HL-60/S4 (cell line): ENCODE data around the gene TMEM238L.

ENCODE experiments used
- in situ Hi-C: fragments of 300-500 bp; cut with MboI; formaldehyde crosslinking; loops from 2 replicates; pipeline ENCODE4 v1.14.3; 2022; ENCODE audit warnings: low sequenced_read_pairs

Gene TMEM238L

GRCh38 chr17:10776381-10776780 lies 27.5 kb downstream of the TMEM238L start:
- in situ Hi-C loops, result no loop called here

GRCh38 chr17:10775740-10776356 lies 28.1 kb downstream of the TMEM238L start:
- in situ Hi-C loops, result no loop called here

GRCh38 chr17:10775058-10775457 lies 28.8 kb downstream of the TMEM238L start:
- in situ Hi-C loops, result no loop called here

- in situ Hi-C loops, result no loop called here
Observed at GRCh38 chr17:10773391-10773790, 30.5 kb downstream of the TMEM238L start.

- in situ Hi-C loops, result no loop called here
Observed at GRCh38 chr17:10772425-10773380, 31.2 kb downstream of the TMEM238L start.

GRCh38 chr17:10771148-10771547 lies 32.8 kb downstream of the TMEM238L start:
- in situ Hi-C loops, result no loop called here

- in situ Hi-C loops, result no loop called here
Observed at GRCh38 chr17:10769840-10770239, 34.1 kb downstream of the TMEM238L start.

GRCh38 chr17:10768750-10769251 lies 35.1 kb downstream of the TMEM238L start:
- in situ Hi-C loops, result no loop called here

GRCh38 chr17:10767232-10767631 lies 36.7 kb downstream of the TMEM238L start:
- in situ Hi-C loops, result no loop called here

GRCh38 chr17:10762037-10762436 lies 41.9 kb downstream of the TMEM238L start:
- in situ Hi-C loops, result no loop called here

- in situ Hi-C loops, result no loop called here
Observed at GRCh38 chr17:10761281-10761680, 42.6 kb downstream of the TMEM238L start.

- in situ Hi-C loops, result no loop called here
Observed at GRCh38 chr17:10758062-10758461, 45.8 kb downstream of the TMEM238L start.

GRCh38 chr17:10757647-10758046 lies 46.3 kb downstream of the TMEM238L start:
- in situ Hi-C loops, result no loop called here

GRCh38 chr17:10757067-10757466 lies 46.8 kb downstream of the TMEM238L start:
- in situ Hi-C loops, result no loop called here

- in situ Hi-C loops, result no loop called here
Observed at GRCh38 chr17:10756619-10757018, 47.3 kb downstream of the TMEM238L start.

- in situ Hi-C loops, result no loop called here
Observed at GRCh38 chr17:10756185-10756584, 47.7 kb downstream of the TMEM238L start.

GRCh38 chr17:10755592-10756127 lies 48.2 kb downstream of the TMEM238L start:
- in situ Hi-C loops, result no loop called here

- in situ Hi-C loops, result no loop called here
Observed at GRCh38 chr17:10754861-10755591, 48.9 kb downstream of the TMEM238L start.

GRCh38 chr17:10754109-10754508 lies 49.8 kb downstream of the TMEM238L start:
- in situ Hi-C loops, result no loop called here

- in situ Hi-C loops, result no loop called here
Observed at GRCh38 chr17:10752696-10753095, 51.2 kb downstream of the TMEM238L start.

- in situ Hi-C loops, result no loop called here
Observed at GRCh38 chr17:10751563-10751962, 52.3 kb downstream of the TMEM238L start.
